HepG2 (cell line): Measurements from ENCODE around the gene CDH23. TPM values are rescaled to one million over a fixed set of nuclear protein-coding genes. Genes with fewer than 3 reads are reported as not detected.

Experiments
- ATAC-seq: fragments of 200-7000 bp; cut with Tn5 transposase; 3 replicates; pipeline ENCODE4 v1.9.1; 2020; ENCODE audit warnings: mild to moderate bottlenecking, moderate library complexity
- BruUV-seq: library from RNA; stranded (reverse); fragments of 400-500 nt; replicated peaks from 2 replicates; lab custom pipeline; 2021; lab: Mats Ljungman, UMichigan
- CTCF ChIA-PET: fragments of 300-600 bp; formaldehyde crosslinking; extraction: SDS; loops from one replicate; lab custom pipeline; 2021; ENCODE audit warnings: low total read pairs, inconsistent platforms, low intra/inter-chr PET ratio; lab: Yijun Ruan, JAX
- POLR2A ChIA-PET: fragments of 350-600 bp; sonication (Branson Sonifier 250); formaldehyde crosslinking; loops from one replicate; lab custom pipeline; 2020; ENCODE audit warnings: antibody characterized with exemption, inconsistent platforms; lab: Yijun Ruan, JAX
- DNase-seq: peaks from one replicate; pipeline ENCODE4 v3.0.0-alpha.2; 2015; ENCODE audit warnings: low spot score
- FAIRE-seq: peaks from 3 replicates; lab custom pipeline; 2011; peaks lifted over from hg19 to GRCh38; lab: Jason Lieb, UNC
- H2AFZ ChIP-seq: one replicate; pipeline ENCODE4 v1.6.1; 2011; ENCODE audit warnings: low read length, inconsistent platforms
- H3K27ac ChIP-seq: fragments of 300-600 bp; 3 replicates; pipeline ENCODE4 v1.8.0; 2011; ENCODE audit warnings: mixed run types, mild to moderate bottlenecking, mixed read lengths, low read length, inconsistent platforms; ENCODE audit not compliant: insufficient read depth; ENCODE audit errors: extremely low read length
- H3K27me3 ChIP-seq, 2 experiments: fragments of 200-600 bp in 1 of 2; 2 replicates in 1 of 2; 3 replicates in 1 of 2; pipeline versions ENCODE4 v1.6.0 to v1.8.0; 2011; ENCODE audit warnings: low read length in 2 of 2, mild to moderate bottlenecking in 2 of 2, moderate library complexity in 2 of 2, inconsistent platforms in 1 of 2; ENCODE audit not compliant: insufficient read depth in 2 of 2, control insufficient read depth in 1 of 2
- H3K36me3 ChIP-seq, 2 experiments: fragments of 200-600 bp in 1 of 2; replicated peaks in 1 of 2; 2 replicates in 1 of 2; 3 replicates in 1 of 2; pipeline versions ENCODE4 v1.5.1 to v1.8.0; 2011; ENCODE audit warnings: low read length in 2 of 2, inconsistent platforms in 1 of 2; ENCODE audit not compliant: insufficient read depth in 2 of 2, control insufficient read depth in 1 of 2
- H3K4me1 ChIP-seq: 2 replicates; pipeline ENCODE4 v1.5.1; 2012; ENCODE audit warnings: low read length, inconsistent platforms; ENCODE audit not compliant: insufficient read depth
- H3K4me2 ChIP-seq: 2 replicates; pipeline ENCODE4 v1.6.0; 2011; ENCODE audit warnings: low read depth, low read length, inconsistent platforms
- H3K4me3 ChIP-seq, 3 experiments: fragments of 200-600 bp in 1 of 3; sonication (generic), shearing (Covaris generic) in 1 of 3; replicated peaks in 1 of 3; 2 replicates each; pipeline ENCODE4 v1.5.1; 2011 to 2016; ENCODE audit warnings: low read length in 3 of 3, inconsistent platforms in 2 of 3, low read depth in 2 of 3, mild to moderate bottlenecking in 2 of 3, control low read depth in 1 of 3, mixed read lengths in 1 of 3; ENCODE audit not compliant: insufficient read depth in 1 of 3
- H3K79me2 ChIP-seq: one replicate; pipeline ENCODE4 v1.6.1; 2011; ENCODE audit warnings: low read length, inconsistent platforms; ENCODE audit not compliant: insufficient read depth
- H3K9ac ChIP-seq: 2 replicates; pipeline ENCODE4 v1.6.0; 2011; ENCODE audit warnings: mild to moderate bottlenecking, low read depth, low read length, inconsistent platforms; ENCODE audit not compliant: insufficient read depth
- H3K9me3 ChIP-seq: 2 replicates; pipeline ENCODE4 v1.5.1; 2012; ENCODE audit warnings: mild to moderate bottlenecking, low read length
- H4K20me1 ChIP-seq: 2 replicates; pipeline ENCODE4 v1.6.0; 2011; ENCODE audit warnings: inconsistent platforms, mild to moderate bottlenecking, low read length, moderate library complexity; ENCODE audit not compliant: insufficient read depth
- AHR ChIP-seq: IDR thresholded peaks from 2 replicates; pipeline ENCODE4 v1.6.1; 2018; ENCODE audit warnings: missing genetic modification reagents, missing compliant biosample characterization
- CBX5 ChIP-seq: sonication (generic); formaldehyde crosslinking; IDR thresholded peaks from 2 replicates; pipeline ENCODE4 v1.4.0; 2020; ENCODE audit warnings: missing genetic modification reagents, borderline replicate concordance
- ISL2 ChIP-seq: sonication (generic); formaldehyde crosslinking; IDR thresholded peaks from 2 replicates; pipeline ENCODE4 v1.5.0; 2020; ENCODE audit warnings: missing genetic modification reagents
- RAD21 ChIP-seq: fragments of 450-650 bp; formaldehyde crosslinking; IDR thresholded peaks from 2 replicates; pipeline ENCODE4 v1.5.0; 2020; ENCODE audit warnings: mild to moderate bottlenecking
- ZBED4 ChIP-seq: sonication (generic); formaldehyde crosslinking; IDR thresholded peaks from 2 replicates; pipeline ENCODE4 v1.4.0; 2020; ENCODE audit warnings: missing genetic modification reagents, borderline replicate concordance
- ZNF253 ChIP-seq: sonication (generic); formaldehyde crosslinking; IDR thresholded peaks from 2 replicates; pipeline ENCODE4 v1.8.0; 2022; ENCODE audit warnings: mild to moderate bottlenecking, missing genetic modification reagents, borderline replicate concordance
- ZNF362 ChIP-seq: sonication (generic); formaldehyde crosslinking; IDR thresholded peaks from 2 replicates; pipeline ENCODE4 v1.4.0; 2020; ENCODE audit warnings: missing genetic modification reagents, mild to moderate bottlenecking, borderline replicate concordance
- ZNF496 ChIP-seq: sonication (generic); formaldehyde crosslinking; IDR thresholded peaks from 2 replicates; pipeline ENCODE4 v1.8.1; 2023; ENCODE audit warnings: mild to moderate bottlenecking, moderate library complexity, missing genetic modification reagents; ENCODE audit not compliant: insufficient replicate concordance
- ZNF629 ChIP-seq: sonication (generic); formaldehyde crosslinking; conservative IDR thresholded peaks from 2 replicates; pipeline ENCODE4 v1.5.0; 2020; ENCODE audit warnings: missing genetic modification reagents
- ZNF670 ChIP-seq: sonication (generic); formaldehyde crosslinking; IDR thresholded peaks from 2 replicates; pipeline ENCODE4 v1.8.0; 2022; ENCODE audit warnings: mild to moderate bottlenecking, missing genetic modification reagents, borderline replicate concordance
- ZNF800 ChIP-seq: sonication (generic); formaldehyde crosslinking; IDR thresholded peaks from 2 replicates; pipeline ENCODE4 v1.4.0; 2020; ENCODE audit warnings: missing genetic modification reagents
- WGBS: methylation state at CpG from one replicate; pipeline ENCODE4 v1.1.6; 2017; ENCODE audit warnings: low lambda C conversion rate; 5-methylcytosine and 5-hydroxymethylcytosine counted together
- in situ Hi-C: cut with HindIII; loops from 2 replicates; pipeline ENCODE4 v1.10.0; 2017; ENCODE audit warnings: low pct_unique_long_range_greater_than_20kb; ENCODE audit not compliant: extremely low pct_ligation_motif_present
- intact Hi-C: fragments of 100-400 bp; cut with micrococcal nuclease; formaldehyde crosslinking; loops from one replicate; pipeline ENCODE4 v1.10.0; 2022; ENCODE audit not compliant: unreplicated experiment
- polyA plus RNA-seq, 8 experiments: library from polyadenylated mRNA; depleted of rRNA in 3 of 8; stranded (reverse) in 7 of 8; unstranded in 1 of 8; fragments of >200 nt; fragmentation: Illumina TruSeq in 4 of 8; extraction: Trizol in 4 of 8; gene quantifications; 2 replicates each; pipeline versions ENCODE4 v1.2.1 to v1.2.3, GENCODE V29; 2011 to 2016; ENCODE audit warnings: low read depth in 4 of 8, missing spikeins in 1 of 8, mixed read lengths in 1 of 8; ENCODE audit not compliant: insufficient read depth in 1 of 8
- total RNA-seq, 5 experiments: library from RNA; depleted of rRNA; stranded (reverse); fragments of >200 nt; fragmentation: Illumina TruSeq; extraction: Trizol; gene quantifications; 2 replicates each; pipeline ENCODE4 v1.2.3, GENCODE V29; 2016; ENCODE audit warnings: low read depth in 1 of 5

Gene CDH23
- total and polyA plus RNA-seq, 2 of the 13 experiments (the other 11 are each of a cell fraction or from before 2014, with no cell fraction given) = 0.13 TPM; not detected in 1

- Histone ChIP-seq H2AFZ (no peak overlapping the region), H3K27me3 (peaks cover 0 to 3% of the 10 kb centered on the region in 2 experiments; a peak in 3 of 5 replicates), H3K9me3 (no peaks in the 10 kb centered on the region), H3K27ac (no peak overlapping the region), H3K36me3 (no peaks in the 10 kb centered on the region), H3K79me2 (no peaks in the 10 kb centered on the region), H3K9ac (no peak overlapping the region), H4K20me1 (no peaks in the 10 kb centered on the region), H3K4me2 (no peak overlapping the region), H3K4me1 (peaks cover 28% of the 10 kb centered on the region), H3K4me3 (no peak overlapping the region)
- ChIA-PET POLR2A (no interaction called here), CTCF (no interaction called here)
- in situ Hi-C loops = loop anchor here (10.0 kb wide), 1 partner anchor 183 kb away; no protein-coding TSS in a partner anchor
- FAIRE-seq (no peak), DNase-seq (no peak), ATAC-seq (no peak)
- intact Hi-C loops = loop anchor here (5.0 kb wide), 1 partner anchor 325 kb away; no protein-coding TSS in a partner anchor
- 30% methylated on average over 2 of the region's 2 CpGs for WGBS
- no TSS peak for BruUV-seq
- TF ChIP-seq ZNF496 = no peak
- peak; percentile 52; the same call in 1 of the 2 replicates for TF ChIP-seq ZNF629 (CRISPR knock-in tag)
- TF ChIP-seq ZNF253 (CRISPR knock-in tag) = no peak
- TF ChIP-seq RAD21 (CRISPR knock-in tag) = no peak
These were observed 14.7 kb upstream of the CDH23 start for GRCh38 chr10:71382028-71382427.

- H4K20me1 ChIP-seq = no peaks in the 10 kb centered on the region
- H3K9ac ChIP-seq = no peak overlapping the region
- ATAC-seq (no peak), DNase-seq (no peak), FAIRE-seq (no peak)
- H3K4me1 ChIP-seq = peaks cover 25% of the 10 kb centered on the region
- H3K27ac ChIP-seq = no peak overlapping the region
- no TSS peak for BruUV-seq
- H3K9me3 ChIP-seq = no peaks in the 10 kb centered on the region
- no peak overlapping the region for H3K4me3 ChIP-seq
- peaks cover 0 to 3% of the 10 kb centered on the region in 2 experiments; a peak in 3 of 5 replicates for H3K27me3 ChIP-seq
- H3K79me2 ChIP-seq = no peaks in the 10 kb centered on the region
- in situ Hi-C loops = loop anchor here (10.0 kb wide), 1 partner anchor 182 kb away; no protein-coding TSS in a partner anchor
- CTCF ChIA-PET = no interaction called here
- POLR2A ChIA-PET = interaction anchor here (0.6 kb wide), 1 partner anchor 23 kb away, joined by 3 read pairs; no protein-coding TSS in a partner anchor
- no peak overlapping the region for H2AFZ ChIP-seq
- no peaks in the 10 kb centered on the region for H3K36me3 ChIP-seq
- intact Hi-C loops = loop anchor here (5.0 kb wide), 1 partner anchor 325 kb away; no protein-coding TSS in a partner anchor
- WGBS = no CpG with 5 or more reads among the region's 1 CpG
- no peak overlapping the region for H3K4me2 ChIP-seq
- TF ChIP-seq ZBED4 (CRISPR knock-in tag) (no peak), ZNF800 (no peak), CBX5 (CRISPR knock-in tag) (no peak), ZNF670 (CRISPR knock-in tag) (no peak), ZNF362 (no peak), AHR (CRISPR knock-in tag) (no peak), ISL2 (CRISPR knock-in tag) (no peak)
These were observed 14.0 kb upstream of the CDH23 start for GRCh38 chr10:71382757-71383156.
